ENCODE results near the gene GALNT15.
A peak's percentile ranks its signal among the peaks of the same experiment; 100 is the strongest.

The GALNT15 gene

GRCh38 chr3:16247282-16248061, 73.0 kb downstream of the GALNT15 start:
- H3K4me3 ChIP-seq (ENCODE audit: low read depth, low read length), result no peak overlapping the region
- peak; percentile 50 for DNase-seq (ENCODE audit: low read depth)
- TF ChIP-seq CTCF (IDR thresholded peaks at IDR 0.05; ENCODE audit: control insufficient read depth, extremely low read depth, insufficient read depth), result peak; percentile 98

DNA sequence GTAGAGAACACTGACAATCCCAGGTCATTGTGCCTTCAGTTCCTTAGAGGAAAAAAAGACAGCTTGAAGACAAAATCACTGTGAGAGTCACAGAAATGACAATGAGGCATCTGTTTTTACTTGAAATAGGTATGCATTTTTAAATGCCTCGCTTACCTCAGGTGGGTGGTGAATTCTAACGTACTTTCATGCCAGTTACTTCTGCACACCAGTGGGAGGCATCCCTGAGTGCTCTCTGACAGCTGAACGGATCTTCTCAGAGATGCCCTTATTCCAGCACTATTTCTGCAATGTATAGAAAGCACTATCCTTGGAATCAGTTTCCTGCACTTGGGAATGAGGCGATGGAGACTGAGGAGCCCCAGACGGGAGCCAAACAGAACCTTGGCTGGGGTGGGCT, 74.1 kb downstream of the GALNT15 start:
- no peak for DNase-seq (ENCODE audit: low read depth)
- no peak overlapping the region for H3K4me3 ChIP-seq (ENCODE audit: low read depth, low read length)
- TF ChIP-seq CTCF (IDR thresholded peaks at IDR 0.05; ENCODE audit: control insufficient read depth, extremely low read depth, insufficient read depth), result no peak

- peak; percentile 40 for TF ChIP-seq CTCF (IDR thresholded peaks at IDR 0.05; ENCODE audit: control insufficient read depth, extremely low read depth, insufficient read depth)
Observed at GRCh38 chr3:16249336-16249735, 74.9 kb downstream of the GALNT15 start.

DNA sequence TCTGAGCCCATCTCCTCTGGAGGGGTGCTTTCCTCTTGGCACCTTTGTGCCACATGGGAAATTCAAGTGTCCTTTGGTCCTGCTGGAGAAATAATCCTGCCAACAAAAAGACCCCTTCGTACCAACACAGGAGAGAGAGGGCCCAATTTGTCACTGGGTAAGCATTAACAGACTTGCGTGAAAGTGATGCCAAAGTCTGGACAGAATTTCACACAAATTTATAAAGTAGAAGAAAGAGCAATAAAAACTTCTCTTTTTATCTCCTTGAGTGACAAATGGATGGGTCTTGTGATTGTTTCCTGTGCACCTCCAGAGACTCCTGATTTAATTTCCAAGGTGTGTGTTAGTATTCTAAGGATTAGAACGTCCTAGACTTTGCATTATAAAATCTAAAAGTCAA, 75.4 kb downstream of the GALNT15 start:
- TF ChIP-seq CTCF (IDR thresholded peaks at IDR 0.05; ENCODE audit: control insufficient read depth, extremely low read depth, insufficient read depth), result no peak
- no peak for DNase-seq (ENCODE audit: low read depth)
- no peak overlapping the region for H3K4me3 ChIP-seq (ENCODE audit: low read depth, low read length)

More at GRCh38 chr3:16249336-16249735, 74.9 kb downstream of the GALNT15 start:
- H3K4me3 ChIP-seq (ENCODE audit: low read depth, low read length), result no peak overlapping the region
- no peak for DNase-seq (ENCODE audit: low read depth)

GRCh38 chr3:16251316-16252085, 77.0 kb downstream of the GALNT15 start:
- TF ChIP-seq CTCF (IDR thresholded peaks at IDR 0.05; ENCODE audit: control insufficient read depth, extremely low read depth, insufficient read depth), result no peak
- DNase-seq (ENCODE audit: low read depth), result no peak
- no peak overlapping the region for H3K4me3 ChIP-seq (ENCODE audit: low read depth, low read length)

GRCh38 chr3:16252243-16252978, 77.9 kb downstream of the GALNT15 start:
- no peak for TF ChIP-seq CTCF (IDR thresholded peaks at IDR 0.05; ENCODE audit: control insufficient read depth, extremely low read depth, insufficient read depth)
- no peak overlapping the region for H3K4me3 ChIP-seq (ENCODE audit: low read depth, low read length)
- no peak for DNase-seq (ENCODE audit: low read depth)

All from LNCaP clone FGC (cell line).